Activated CD4-positive, alpha-beta T cell treated with anti-CD3 and anti-CD28 coated beads, Interleukin-2, Interleukin-4, amounts not matched to agents 100 ng/mL and 50 ng/mL, durations not matched to agents 16 hours and 8 hours (primary cell): Measurements from ENCODE around the gene CREB5.

Experiments used
- DNase-seq: peaks from one replicate; pipeline ENCODE4 v3.0.0-alpha.2; 2020; ENCODE audit warnings: low spot score

CREB5 gene

DNA sequence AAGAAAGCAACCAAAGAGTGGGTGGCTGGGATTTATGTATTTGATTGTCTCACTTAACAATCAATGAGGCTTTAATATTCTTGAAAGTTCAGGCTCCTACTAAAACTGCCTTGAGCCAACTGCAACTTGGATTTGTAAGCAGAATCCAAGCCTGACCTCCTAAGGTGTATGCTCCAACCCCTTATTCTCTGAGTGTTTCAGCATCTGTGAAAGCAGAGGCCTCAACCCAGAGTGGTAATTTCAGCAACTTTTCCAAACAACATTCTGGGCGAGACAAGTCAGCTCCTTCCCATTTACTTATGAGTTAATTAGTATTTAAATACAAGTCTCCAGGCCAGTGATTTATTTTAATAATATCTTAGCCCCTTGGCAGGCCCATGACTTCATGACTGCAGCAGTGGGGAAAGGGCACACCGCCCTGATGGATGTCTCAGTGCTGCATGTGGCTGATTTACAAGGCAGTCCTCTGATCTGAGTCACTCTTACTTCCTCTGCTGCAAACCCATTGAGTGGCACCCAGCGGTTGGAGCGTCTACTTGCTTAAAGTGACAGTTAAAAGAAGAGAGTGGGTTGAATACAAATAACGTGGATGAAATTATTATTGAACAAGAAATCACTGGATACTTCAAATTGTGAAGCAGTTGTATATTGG, 336.7 kb downstream of the CREB5 start:
- DNase-seq, result no peak

DNA sequence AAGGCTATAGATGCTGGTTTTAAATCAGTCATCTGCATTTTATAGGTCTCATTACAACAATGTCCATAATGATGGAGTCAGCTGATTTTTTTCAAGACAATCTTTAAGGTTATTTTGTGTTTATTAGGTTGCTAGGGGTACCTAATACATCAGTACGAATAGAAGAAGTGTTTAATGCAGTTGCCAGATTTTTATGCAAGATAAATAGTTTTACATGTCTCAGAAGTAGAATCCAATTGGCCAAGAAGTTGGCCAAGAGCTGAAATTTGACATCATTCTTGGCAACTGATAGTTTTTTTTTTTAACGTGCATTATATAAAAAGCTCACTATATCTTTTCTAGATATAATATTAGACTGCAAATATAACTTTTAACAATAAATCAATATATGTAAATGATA, 337.3 kb downstream of the CREB5 start:
- DNase-seq, result no peak

DNA sequence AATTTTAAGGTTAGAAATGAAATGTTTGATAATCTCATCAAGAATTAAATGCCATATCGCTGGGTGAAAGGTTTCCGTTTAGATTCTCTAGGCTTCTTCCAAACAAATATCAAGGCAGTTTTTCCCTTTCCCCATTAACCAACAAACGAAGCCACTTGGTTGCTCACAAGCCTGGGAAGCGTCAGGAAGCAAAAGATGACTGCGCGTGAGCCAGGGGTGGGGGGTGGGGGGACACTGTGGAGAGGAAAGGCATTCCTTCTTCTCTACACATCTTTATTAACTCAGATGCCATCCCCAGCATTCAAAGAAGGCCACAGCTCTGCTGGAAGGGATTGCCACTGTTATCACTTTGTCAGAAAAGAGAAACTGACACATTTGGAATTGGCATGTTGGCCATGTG, 338.7 kb downstream of the CREB5 start:
- DNase-seq, result no peak

DNA sequence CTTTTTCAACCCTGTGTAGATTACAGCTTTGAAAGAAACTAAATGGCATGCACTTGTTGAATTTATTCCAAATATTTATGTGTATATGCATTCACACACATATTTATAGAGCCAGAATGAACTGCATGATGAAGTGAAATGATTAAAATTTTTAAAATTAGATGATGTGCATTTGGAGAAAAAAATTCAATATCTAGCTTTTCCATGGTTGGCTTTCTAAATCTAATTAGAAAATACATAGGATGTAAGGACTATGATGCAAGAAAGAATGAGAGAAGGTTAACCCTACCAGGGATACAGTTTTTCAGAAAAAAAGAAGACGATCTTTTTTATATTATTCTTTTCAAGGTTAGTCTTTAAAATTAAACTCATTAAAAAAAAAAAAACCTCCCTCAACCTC, 341.3 kb downstream of the CREB5 start:
- no peak for DNase-seq

DNA sequence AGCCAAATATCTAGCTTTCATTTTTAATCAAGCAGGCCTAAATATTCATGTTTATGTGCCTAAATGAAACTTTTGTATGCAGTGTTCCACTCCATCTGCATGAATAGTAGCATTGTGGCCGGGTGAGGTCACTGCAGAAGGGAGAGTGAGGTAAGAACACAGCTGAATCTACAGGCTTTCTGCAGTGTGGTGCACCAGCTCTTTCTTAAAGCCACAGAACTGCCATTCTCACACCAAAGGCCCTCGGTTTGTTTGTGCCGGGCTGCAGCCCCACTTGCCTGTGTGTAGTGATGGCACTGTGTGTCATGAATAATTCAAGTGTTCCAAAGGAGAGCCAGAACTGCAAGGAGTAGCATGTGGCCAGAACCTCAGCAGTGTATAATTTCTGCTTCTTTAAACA, 341.7 kb downstream of the CREB5 start:
- DNase-seq, result no peak

DNA sequence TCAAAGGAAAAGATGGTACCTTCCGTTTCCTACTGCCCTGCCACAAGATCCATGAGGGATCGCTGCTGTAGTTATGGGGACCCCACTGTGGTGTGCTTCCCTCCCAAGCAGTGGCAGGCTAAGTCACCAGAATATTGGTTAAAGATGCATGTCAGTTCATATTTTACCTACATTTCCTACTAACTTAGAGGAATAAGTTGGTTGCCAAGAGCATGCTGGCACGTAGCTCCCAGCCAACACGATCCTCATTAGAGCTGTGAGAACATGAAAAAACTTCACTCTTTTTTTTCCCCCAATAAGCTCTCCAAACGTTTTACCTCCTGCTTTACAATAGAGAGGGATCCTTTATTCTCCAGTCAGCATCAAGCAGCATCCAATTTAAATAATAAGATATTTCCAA, 342.1 kb downstream of the CREB5 start:
- DNase-seq, result no peak

DNA sequence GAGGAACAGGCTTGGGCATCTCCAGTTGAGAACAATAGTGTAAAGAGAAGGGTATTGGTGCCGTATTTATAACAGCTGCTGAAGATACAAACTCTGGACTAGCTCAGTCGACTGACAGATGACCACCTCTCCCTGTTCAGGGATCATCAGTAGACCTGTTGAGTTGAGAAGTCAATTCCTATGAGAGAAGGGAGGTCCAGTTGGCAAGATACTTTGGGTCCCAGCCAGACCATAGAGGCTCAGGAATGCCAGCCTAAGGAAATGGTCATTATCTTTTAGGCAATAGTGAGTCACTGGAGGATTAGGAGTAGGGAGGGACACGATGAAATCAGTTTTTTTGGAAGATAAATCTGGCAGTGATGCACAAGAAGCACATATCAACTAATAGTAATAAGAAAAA, 342.9 kb downstream of the CREB5 start:
- no peak for DNase-seq

DNA sequence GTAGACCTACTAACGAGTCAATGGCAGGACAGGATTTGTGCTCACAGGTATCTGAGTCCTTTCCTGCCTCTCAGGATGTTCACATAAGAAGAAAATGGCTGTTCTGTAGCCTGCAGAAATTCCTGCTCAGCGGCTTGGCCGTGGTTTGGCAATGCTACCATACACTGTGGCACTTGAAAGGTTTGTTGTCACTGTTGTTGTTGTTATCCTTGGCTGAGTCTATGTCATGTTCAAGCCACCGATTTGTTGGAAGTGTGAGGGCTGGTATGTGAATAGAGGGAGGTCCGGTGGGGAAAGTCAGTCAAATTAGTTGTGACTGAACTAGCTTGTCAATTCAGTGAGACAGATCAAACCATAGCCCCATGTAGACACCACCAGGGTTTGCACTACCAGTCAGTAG, 345.9 kb downstream of the CREB5 start:
- DNase-seq, result no peak

DNA sequence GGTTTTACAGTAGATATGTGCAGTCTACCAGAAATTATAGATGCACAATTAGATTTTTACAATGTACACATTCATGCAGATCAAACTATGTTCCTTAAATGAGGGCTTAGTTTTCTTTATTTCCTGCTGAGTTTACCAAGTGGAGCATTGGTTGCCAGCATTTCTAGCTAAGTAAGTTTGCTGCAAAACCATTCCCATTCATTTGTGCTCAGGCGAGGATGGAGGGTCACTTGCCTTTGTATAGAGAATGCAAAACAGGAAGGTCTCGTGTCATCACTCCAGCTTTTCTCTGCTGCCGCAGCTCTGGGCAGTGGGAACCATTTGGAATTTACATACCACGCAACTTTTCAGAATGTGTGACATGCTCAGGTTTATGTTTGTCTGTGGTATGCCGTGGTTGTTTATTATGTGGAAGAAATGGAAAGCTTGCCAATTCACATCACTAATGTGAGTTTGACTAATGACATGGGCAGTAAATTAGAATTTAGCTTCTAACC, 347.2 kb downstream of the CREB5 start:
- no peak for DNase-seq

DNA sequence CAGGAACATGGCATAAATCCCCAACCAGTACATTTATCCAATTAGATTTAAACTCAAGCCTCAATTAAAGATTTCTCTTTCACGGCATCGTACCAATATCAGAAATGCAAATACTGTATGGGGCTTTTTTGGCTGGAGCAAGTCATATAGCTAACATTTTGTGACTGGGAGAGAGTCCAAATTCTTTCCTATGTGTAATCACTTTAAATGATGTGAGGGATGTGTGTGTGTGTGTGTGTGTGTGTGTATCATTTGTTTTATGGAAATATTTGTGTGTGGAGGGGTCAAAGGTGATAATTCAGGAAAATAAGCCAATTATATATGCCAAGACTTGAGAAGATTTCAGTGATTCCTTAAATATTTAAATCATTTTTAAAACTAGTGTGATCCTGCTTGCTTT, 349.2 kb downstream of the CREB5 start:
- no peak for DNase-seq

DNA sequence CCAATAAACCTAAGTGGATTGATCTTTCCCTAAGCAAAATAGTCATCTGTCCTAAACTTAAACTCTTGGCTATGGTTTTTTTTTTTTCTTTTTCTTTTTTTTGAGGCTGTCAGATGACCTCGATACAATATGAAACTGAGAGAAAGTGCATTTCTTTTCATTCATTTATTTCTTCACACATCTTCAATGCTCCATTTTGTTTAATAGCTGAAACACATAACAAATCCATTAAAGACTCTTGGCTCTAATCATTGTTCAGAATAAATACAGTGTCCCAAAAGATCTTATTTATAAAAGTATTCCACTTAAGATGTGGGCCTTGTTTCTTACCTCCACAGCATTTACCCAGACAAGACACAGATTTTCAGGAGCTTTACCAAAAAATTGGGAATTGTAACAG, 350.3 kb downstream of the CREB5 start:
- DNase-seq, result no peak

DNA sequence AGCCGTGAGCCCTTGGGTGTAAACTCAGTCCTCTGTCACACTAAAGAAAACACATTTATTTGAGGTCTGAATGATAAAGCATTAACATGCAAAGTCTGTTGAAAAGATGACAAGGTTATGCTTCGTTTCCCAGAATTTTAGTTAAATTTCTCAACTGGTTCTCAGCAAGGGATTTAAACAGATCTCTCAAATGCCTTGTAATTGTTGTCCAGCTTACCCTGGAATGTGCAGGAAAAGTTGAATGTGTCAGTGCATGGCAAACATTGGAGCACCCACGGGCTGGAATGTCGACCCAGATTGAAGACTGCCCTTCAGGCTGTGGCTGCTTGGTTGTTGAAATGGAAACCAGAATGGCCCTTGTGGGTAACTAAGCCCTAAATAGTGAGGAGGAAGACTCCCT, 354.0 kb downstream of the CREB5 start:
- DNase-seq, result no peak

DNA sequence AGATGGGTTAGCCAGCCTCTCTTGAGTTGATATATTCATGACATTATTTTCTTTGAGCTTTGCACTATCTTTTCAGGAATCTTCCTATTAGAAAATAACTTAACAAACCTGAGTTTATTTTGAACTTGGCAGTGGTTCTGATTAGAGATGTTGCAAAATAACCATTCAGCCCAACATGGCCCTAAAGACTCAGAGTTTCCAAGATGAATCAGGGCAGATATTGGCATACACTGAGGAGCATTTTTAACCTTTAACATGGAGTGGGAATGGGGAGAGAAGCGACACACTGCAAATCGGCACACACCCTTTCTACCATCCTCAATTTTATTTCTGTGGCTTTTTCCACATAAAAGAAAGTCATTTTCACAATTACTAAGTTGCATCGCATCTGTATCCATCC, 355.0 kb downstream of the CREB5 start:
- no peak for DNase-seq

DNA sequence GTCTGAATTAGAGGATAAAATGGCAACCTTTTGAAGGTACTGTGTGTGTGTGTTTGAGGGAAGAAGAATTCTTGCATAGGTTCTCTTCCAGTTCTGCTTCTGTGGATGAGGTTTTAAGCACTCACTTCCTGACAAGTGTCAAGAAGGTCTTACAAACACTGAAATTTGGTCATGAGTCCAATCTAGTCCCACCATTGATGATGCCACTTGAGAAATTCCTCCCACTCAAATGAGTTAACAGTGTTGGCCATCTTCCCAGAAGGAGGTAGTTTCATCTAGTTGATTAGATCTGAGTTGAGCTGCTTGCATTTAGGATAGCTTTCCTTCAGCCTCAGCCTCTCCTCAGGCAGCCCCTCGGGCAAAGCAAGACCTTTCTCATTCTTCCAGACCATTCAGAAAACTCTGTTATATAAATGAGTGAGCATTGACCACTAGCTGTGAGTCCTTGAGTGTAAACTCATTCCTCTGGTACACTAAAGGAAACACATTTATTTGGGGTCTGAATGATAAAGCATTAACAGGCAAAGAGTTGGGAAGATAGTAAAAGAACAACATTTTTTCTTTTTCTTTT, 356.3 kb downstream of the CREB5 start:
- no peak for DNase-seq

DNA sequence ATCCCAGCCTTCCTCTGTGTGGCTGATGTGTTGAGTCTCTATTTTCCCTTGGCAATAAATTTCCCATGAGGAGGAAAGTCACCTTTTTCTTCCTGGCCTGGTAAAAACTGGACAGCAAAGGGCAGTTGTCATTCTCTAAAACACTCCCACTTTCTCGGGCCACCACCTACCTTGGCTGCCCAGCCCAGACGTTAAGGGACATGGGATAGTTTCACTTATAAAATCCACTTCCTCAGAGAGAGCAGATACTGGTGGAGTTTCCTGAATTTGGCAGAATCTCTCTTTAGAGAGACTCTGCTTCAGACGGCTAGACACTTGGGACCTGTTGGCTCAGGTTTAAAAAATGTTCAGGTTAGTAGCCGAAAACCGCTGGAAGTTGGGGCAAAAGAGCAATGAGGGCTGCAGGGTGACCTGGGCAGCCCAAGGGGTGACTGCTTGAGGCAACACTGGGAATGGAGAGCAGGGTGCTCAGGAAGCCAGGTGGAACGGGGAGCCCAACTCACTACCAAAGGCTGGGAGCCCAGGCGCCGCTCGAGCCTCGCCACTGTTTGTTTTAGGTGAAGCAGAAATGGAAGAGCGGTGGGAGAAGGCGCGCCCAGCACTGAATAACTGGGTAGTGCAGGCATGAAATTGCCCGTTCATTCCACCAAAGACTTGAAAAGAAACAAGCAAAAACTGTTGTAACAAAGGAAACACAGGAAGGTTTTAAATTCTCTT, 359.7 kb downstream of the CREB5 start:
- DNase-seq, result no peak

DNA sequence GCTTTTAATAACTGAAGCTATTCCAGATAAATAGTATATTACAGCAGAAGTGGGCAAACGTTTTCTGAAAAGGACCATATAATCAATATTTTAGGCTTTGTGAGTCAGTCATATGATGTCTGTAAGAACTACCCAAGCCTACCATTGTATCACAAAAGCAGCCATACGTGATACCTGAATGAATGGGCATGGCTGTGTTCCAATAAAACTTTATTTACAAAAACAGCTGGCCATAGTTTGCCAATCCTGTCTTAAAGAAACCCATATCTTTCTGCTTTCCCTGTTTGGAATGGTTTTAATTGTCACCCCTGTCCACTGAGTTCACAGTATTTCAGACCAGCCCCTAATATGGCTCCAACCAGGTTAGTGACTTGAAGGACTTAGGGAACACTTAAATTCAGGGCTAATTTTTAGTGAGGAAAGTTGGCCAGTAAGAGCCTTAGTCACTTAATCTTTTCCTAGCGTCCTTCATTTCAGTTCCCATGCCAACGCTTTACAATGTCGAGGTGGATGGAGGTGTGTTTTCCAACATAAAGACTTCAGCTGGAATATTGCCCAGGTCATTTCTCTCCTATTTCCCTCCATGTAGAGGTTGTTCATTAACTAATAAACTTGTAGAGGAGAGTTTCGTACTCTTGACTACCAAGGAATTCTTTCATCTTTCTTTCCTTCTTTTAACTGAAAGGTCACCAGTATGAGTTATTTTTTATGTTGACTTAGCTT, 361.3 kb downstream of the CREB5 start:
- no peak for DNase-seq

DNA sequence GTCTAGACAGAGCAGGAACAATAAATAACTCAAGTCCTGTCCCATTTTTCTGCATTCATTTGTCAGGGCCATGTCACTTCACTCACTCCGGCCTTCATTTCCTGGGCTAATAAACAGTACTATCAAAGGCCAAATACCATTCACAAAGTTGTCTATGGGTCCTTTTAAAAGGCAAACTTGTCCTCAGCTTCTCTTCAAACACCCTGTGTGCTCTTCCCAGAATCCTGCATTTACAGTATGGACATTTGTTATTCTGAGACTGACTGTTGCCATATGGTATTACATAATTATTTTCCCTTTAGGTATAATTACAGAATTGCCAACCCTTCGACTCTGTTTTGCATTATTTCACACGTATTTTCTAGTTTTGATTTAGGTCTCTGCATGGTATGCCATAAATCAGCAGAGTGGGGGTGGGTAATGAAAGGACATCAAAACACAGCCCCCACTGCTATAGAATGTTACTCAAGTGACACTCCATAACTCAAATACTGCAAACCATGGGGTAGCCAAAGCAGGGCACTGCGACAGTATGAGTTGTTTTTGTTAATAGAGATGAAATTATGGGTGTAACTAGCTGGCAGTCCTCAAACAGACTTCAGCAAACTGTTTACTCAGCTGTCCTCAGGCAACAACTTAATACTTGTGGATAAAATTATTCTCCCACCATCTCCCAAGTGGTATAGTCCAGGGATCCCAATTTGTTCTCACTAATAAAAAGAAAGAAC, 362.1 kb downstream of the CREB5 start:
- no peak for DNase-seq

DNA sequence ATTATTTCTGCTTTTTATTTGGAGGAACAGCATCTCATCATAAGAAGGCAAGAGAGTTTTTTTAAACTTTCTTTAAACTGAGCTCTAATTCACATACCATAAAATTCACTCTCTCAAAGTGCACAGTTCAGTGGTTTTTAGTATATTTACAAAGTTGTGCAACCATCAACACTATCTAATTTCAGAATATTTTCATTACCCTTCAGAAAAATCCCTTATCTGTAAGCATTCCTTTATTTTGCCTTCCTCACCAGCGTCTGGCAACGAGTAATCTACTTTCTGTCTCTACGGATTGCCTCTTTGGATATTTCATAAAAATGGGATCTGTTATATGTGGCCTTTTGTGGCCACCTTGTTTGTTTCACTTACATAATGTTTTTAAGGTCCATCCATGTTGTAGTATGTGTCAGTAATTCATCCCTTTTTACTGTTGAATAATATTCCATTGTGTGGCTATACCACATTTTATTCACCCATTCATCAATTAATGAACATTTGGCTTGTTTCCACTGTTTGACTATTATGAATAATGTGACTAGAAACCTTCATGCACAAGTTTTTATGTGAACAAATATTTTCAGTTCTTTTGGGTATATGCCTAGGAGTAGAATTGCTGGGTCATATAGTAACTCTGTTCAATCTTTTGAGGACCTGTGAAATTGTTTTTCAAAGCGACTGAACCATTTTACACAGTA, 364.3 kb downstream of the CREB5 start:
- no peak for DNase-seq

DNA sequence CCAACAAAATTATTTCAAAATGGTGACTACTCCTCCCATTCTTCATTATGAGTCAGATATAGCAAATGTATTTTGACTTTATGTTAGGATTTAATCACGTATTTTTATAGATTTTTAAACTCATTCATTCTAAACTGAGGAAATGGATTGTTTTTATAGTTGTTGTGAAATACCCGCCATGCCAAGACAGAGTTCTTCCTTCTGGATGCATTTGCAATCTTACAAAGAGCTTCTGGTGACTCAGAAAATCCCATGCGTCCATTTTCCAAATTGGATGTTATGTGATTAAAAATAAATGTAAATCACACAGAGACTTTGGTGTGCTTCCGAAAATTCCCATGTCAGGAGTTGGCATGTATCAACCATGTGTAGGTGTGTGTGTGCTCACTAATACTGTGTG, 366.5 kb downstream of the CREB5 start:
- DNase-seq, result no peak

DNA sequence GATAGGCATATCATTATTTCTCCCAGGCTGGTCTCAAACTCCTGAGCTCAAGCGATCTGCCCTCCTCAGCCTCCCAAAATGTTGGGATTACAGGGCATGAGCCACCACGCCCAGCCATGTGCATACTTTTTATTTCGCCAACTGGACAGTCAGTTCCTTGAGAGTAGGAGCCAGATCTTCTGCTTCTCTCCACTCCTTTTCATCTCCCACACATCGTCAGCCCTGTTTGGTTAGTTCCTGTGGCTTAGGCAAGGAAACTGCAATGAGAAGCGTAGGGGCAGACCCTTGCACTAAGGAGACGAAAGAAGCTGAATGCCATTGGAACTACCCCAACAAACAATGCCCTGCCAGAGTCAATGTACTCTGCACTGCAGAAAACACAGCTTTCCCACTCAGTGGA, 367.6 kb downstream of the CREB5 start:
- DNase-seq, result no peak

DNA sequence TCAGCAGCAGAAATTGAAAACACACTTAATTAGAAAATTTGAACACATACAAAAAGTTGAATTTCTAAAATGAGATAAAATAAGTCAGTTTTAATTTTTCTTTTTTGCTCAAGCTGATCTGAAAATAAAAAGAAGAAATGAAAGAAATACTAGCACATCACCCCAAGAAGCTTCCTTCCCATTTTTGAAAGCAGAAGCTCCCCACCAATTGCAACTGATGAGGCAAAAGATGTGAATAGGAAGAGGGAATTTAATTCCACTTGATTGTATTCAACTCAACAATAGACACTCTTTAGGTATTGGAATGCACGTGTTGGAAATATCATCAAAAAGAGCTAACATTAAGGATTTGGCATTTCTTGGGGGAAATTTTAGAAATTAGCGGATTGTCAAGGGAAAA, 370.0 kb downstream of the CREB5 start:
- no peak for DNase-seq
